HG03460 (cell line): ENCODE measurements around the gene TBCEL.
"Not testable (repeated sequence)": the region's sequence is repeated elsewhere in the genome, so short reads cannot be mapped to it uniquely, and the experiment has no call there.

Experiments used
- ATAC-seq: cut with Tn5 transposase; IDR thresholded peaks from one replicate; pipeline ENCODE4 v1.9.1; 2021; ENCODE audit not compliant: unreplicated experiment

Gene TBCEL

GRCh38 chr11:121105063-121105480 lies 81.2 kb downstream of the TBCEL start:
- no peak for ATAC-seq

- ATAC-seq: no peak
Observed at GRCh38 chr11:121105481-121106195, 81.7 kb downstream of the TBCEL start.

- ATAC-seq: no peak
Observed at GRCh38 chr11:121106812-121107211, 82.9 kb downstream of the TBCEL start.

GRCh38 chr11:121108413-121108812 lies 84.5 kb downstream of the TBCEL start:
- ATAC-seq: no peak

GRCh38 chr11:121109471-121109870 lies 85.6 kb downstream of the TBCEL start:
- no peak for ATAC-seq

- ATAC-seq: no peak
Observed at GRCh38 chr11:121109916-121110586, 86.1 kb downstream of the TBCEL start.

GRCh38 chr11:121110871-121111724 lies 87.2 kb downstream of the TBCEL start:
- ATAC-seq: no peak

GRCh38 chr11:121112498-121113455 lies 88.9 kb downstream of the TBCEL start:
- ATAC-seq: no peak

- no peak for ATAC-seq
Observed at GRCh38 chr11:121113611-121114010, 89.7 kb downstream of the TBCEL start.

GRCh38 chr11:121115024-121115423 lies 91.1 kb downstream of the TBCEL start:
- ATAC-seq: not testable (repeated sequence)

GRCh38 chr11:121117788-121118187 lies 93.9 kb downstream of the TBCEL start:
- ATAC-seq: no peak

GRCh38 chr11:121119440-121119839 lies 95.5 kb downstream of the TBCEL start:
- ATAC-seq: no peak

- no peak for ATAC-seq
Observed at GRCh38 chr11:121122328-121122727, 98.4 kb downstream of the TBCEL start.

GRCh38 chr11:121123496-121124069 lies 99.7 kb downstream of the TBCEL start:
- no peak for ATAC-seq

GRCh38 chr11:121127809-121128208 lies 103.9 kb downstream of the TBCEL start:
- no peak for ATAC-seq

- ATAC-seq: no peak
Observed at GRCh38 chr11:121129362-121130340, 105.7 kb downstream of the TBCEL start.

GRCh38 chr11:121131656-121132055 lies 107.8 kb downstream of the TBCEL start:
- no peak for ATAC-seq

- ATAC-seq: no peak
Observed at GRCh38 chr11:121132211-121132976, 108.5 kb downstream of the TBCEL start.
